HEK293 (cell line): ENCODE results near the gene OLA1.

Experiments
- CTCF ChIA-PET: fragments of 350-600 bp; formaldehyde crosslinking; extraction: SDS; loops from one replicate; lab custom pipeline; 2021; ENCODE audit warnings: antibody characterized with exemption; lab: Yijun Ruan, JAX
- POLR2A ChIA-PET: fragments of 300-600 bp; formaldehyde crosslinking; extraction: SDS; loops from one replicate; lab custom pipeline; 2020; ENCODE audit warnings: antibody characterized with exemption, inconsistent platforms; lab: Yijun Ruan, JAX
- H3K27ac ChIP-seq: fragments of 200-500 bp; sonication (Bioruptor generic); 2 replicates; pipeline ENCODE4 v1.5.1; 2014; ENCODE audit warnings: low read depth, low read length, control low read depth, inconsistent platforms; ENCODE audit errors: extremely low read depth
- H3K36me3 ChIP-seq, 2 experiments: fragments of 200-500 bp in 1 of 2; sonication (Bioruptor generic) in 1 of 2; 1 replicate in 1 of 2; 2 replicates in 1 of 2; pipeline ENCODE4 v1.5.1; 2014 to 2017; ENCODE audit warnings: inconsistent platforms in 2 of 2, low read length in 2 of 2; ENCODE audit not compliant: control insufficient read depth in 2 of 2, insufficient read depth in 1 of 2
- H3K4me1 ChIP-seq: fragments of 200-500 bp; sonication (Bioruptor generic); 2 replicates; pipeline ENCODE4 v1.5.1; 2014; ENCODE audit warnings: mild to moderate bottlenecking, low read length, inconsistent platforms; ENCODE audit not compliant: control insufficient read depth, insufficient read depth
- H3K4me3 ChIP-seq: 2 replicates; pipeline ENCODE4 v1.5.1; 2011; ENCODE audit warnings: low read depth, mild to moderate bottlenecking, control low read depth, low read length, moderate library complexity
- H3K9me3 ChIP-seq: fragments of 200-500 bp; sonication (Bioruptor generic); 2 replicates; pipeline ENCODE4 v1.5.1; 2014; ENCODE audit warnings: low read depth, low read length, inconsistent platforms; ENCODE audit not compliant: control insufficient read depth, insufficient read depth
- EGR2 ChIP-seq: fragments of 450-650 bp; formaldehyde crosslinking; IDR thresholded peaks from 2 replicates; pipeline ENCODE4 v1.5.1; 2016; ENCODE audit warnings: low read depth, missing biosample characterization, missing genetic modification characterization
- MYNN ChIP-seq: fragments of 450-650 bp; formaldehyde crosslinking; IDR thresholded peaks from 2 replicates; pipeline ENCODE4 v1.5.1; 2016; ENCODE audit warnings: missing biosample characterization, missing genetic modification characterization, borderline replicate concordance
- REPIN1 ChIP-seq: fragments of 450-650 bp; formaldehyde crosslinking; IDR thresholded peaks from 2 replicates; pipeline ENCODE4 v1.5.1; 2017; ENCODE audit warnings: missing biosample characterization, missing genetic modification characterization, low read depth
- TRIM28 ChIP-seq: IDR thresholded peaks from 2 replicates; pipeline ENCODE4 v1.6.1; 2011; ENCODE audit warnings: low read length, control low read depth, borderline replicate concordance
- ZBTB17 ChIP-seq: fragments of 450-650 bp; formaldehyde crosslinking; IDR thresholded peaks from 2 replicates; pipeline ENCODE4 v1.5.1; 2016; ENCODE audit warnings: missing biosample characterization, missing genetic modification characterization
- ZBTB7A ChIP-seq: fragments of 450-650 bp; formaldehyde crosslinking; IDR thresholded peaks from 2 replicates; pipeline ENCODE4 v1.5.1; 2016; ENCODE audit warnings: low read depth, missing biosample characterization, missing genetic modification characterization
- ZFHX2 ChIP-seq: fragments of 450-650 bp; formaldehyde crosslinking; conservative IDR thresholded peaks from 2 replicates; pipeline ENCODE4 v1.5.1; 2016; ENCODE audit warnings: missing biosample characterization, missing genetic modification characterization
- ZNF132 ChIP-seq: fragments of 450-650 bp; formaldehyde crosslinking; IDR thresholded peaks from 2 replicates; pipeline ENCODE4 v1.5.1; 2017; ENCODE audit warnings: missing biosample characterization, missing genetic modification characterization, borderline replicate concordance
- ZNF155 ChIP-seq: fragments of 450-650 bp; formaldehyde crosslinking; IDR thresholded peaks from 2 replicates; pipeline ENCODE4 v1.5.1; 2016; ENCODE audit warnings: missing biosample characterization, missing genetic modification characterization
- ZNF184 ChIP-seq: fragments of 450-650 bp; IDR thresholded peaks from 2 replicates; pipeline ENCODE4 v1.5.1; 2018; ENCODE audit warnings: missing biosample characterization, mild to moderate bottlenecking, missing genetic modification characterization
- ZNF280D ChIP-seq: fragments of 450-650 bp; formaldehyde crosslinking; IDR thresholded peaks from 2 replicates; pipeline ENCODE4 v1.5.1; 2016; ENCODE audit warnings: missing biosample characterization, missing genetic modification characterization
- ZNF311 ChIP-seq: fragments of 450-650 bp; formaldehyde crosslinking; IDR thresholded peaks from 2 replicates; pipeline ENCODE4 v1.5.1; 2017; ENCODE audit warnings: missing biosample characterization, missing genetic modification characterization, borderline replicate concordance
- ZNF350 ChIP-seq: fragments of 450-650 bp; formaldehyde crosslinking; IDR thresholded peaks from 2 replicates; pipeline ENCODE4 v1.5.0; 2017; ENCODE audit warnings: missing biosample characterization, mild to moderate bottlenecking, missing genetic modification characterization
- ZNF404 ChIP-seq: fragments of 450-650 bp; formaldehyde crosslinking; IDR thresholded peaks from 2 replicates; pipeline ENCODE4 v1.5.1; 2017; ENCODE audit warnings: missing biosample characterization, missing genetic modification characterization
- ZNF510 ChIP-seq: fragments of 450-650 bp; formaldehyde crosslinking; IDR thresholded peaks from 2 replicates; pipeline ENCODE4 v1.5.1; 2018; ENCODE audit warnings: mild to moderate bottlenecking, missing genetic modification characterization, missing biosample characterization; ENCODE audit not compliant: insufficient replicate concordance
- ZNF521 ChIP-seq: fragments of 450-650 bp; formaldehyde crosslinking; IDR thresholded peaks from 2 replicates; pipeline ENCODE4 v1.5.1; 2017; ENCODE audit warnings: missing biosample characterization, mild to moderate bottlenecking, missing genetic modification characterization
- ZNF530 ChIP-seq: fragments of 450-650 bp; formaldehyde crosslinking; IDR thresholded peaks from 2 replicates; pipeline ENCODE4 v1.5.1; 2016; ENCODE audit warnings: low read depth, missing biosample characterization, missing genetic modification characterization
- ZNF558 ChIP-seq: fragments of 450-650 bp; formaldehyde crosslinking; IDR thresholded peaks from 2 replicates; pipeline ENCODE4 v1.5.1; 2016; ENCODE audit warnings: missing biosample characterization, missing genetic modification characterization
- ZNF571 ChIP-seq: fragments of 450-650 bp; formaldehyde crosslinking; IDR thresholded peaks from 2 replicates; pipeline ENCODE4 v1.5.0; 2017; ENCODE audit warnings: missing biosample characterization, missing genetic modification characterization
- ZNF707 ChIP-seq: fragments of 450-650 bp; formaldehyde crosslinking; IDR thresholded peaks from 2 replicates; pipeline ENCODE4 v1.5.1; 2016; ENCODE audit warnings: missing biosample characterization, missing genetic modification characterization
- ZNF776 ChIP-seq: fragments of 450-650 bp; formaldehyde crosslinking; IDR thresholded peaks from 2 replicates; pipeline ENCODE4 v1.5.0; 2017; ENCODE audit warnings: missing biosample characterization, missing genetic modification characterization, borderline replicate concordance
- ZNF777 ChIP-seq: fragments of 450-650 bp; formaldehyde crosslinking; IDR thresholded peaks from 2 replicates; pipeline ENCODE4 v1.5.1; 2017; ENCODE audit warnings: missing biosample characterization, missing genetic modification characterization, borderline replicate concordance
- ZNF830 ChIP-seq: fragments of 450-650 bp; IDR thresholded peaks from 2 replicates; pipeline ENCODE4 v1.5.0; 2018; ENCODE audit warnings: missing biosample characterization, missing genetic modification characterization, low read depth, mild to moderate bottlenecking, moderate library complexity
- ZSCAN16 ChIP-seq: fragments of 450-650 bp; formaldehyde crosslinking; IDR thresholded peaks from 2 replicates; pipeline ENCODE4 v1.5.1; 2016; ENCODE audit warnings: missing biosample characterization, missing genetic modification characterization
- TF ChIP-seq, protein P1 (sequence below): fragments of 450-650 bp; formaldehyde crosslinking; IDR thresholded peaks from 2 replicates; pipeline ENCODE4 v1.5.1; 2017; ENCODE audit warnings: missing biosample characterization, missing genetic modification characterization
- TF ChIP-seq, protein P2 (sequence below): fragments of 450-650 bp; formaldehyde crosslinking; IDR thresholded peaks from 2 replicates; pipeline ENCODE4 v1.5.1; 2016; ENCODE audit warnings: missing biosample characterization, missing genetic modification characterization

Gene OLA1

DNA sequence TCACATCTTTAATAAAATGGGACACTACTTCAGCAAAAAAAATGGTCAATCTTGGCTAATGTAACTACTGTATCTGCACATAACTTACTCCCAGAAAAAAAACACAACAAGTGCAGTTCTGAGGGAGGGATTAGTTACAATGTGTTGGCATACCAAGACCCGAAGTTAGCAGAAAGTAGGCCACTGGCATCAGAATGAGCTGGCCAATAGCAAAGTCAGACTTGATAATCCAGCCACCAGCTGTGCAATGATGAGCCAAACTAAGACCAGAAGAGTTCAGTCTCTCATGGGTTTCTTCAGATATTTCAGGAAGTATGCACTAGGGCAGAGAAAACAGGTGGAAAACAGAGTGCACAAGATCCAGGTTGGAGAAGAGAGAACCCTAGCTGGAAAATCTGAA lies 65.3 kb downstream of the OLA1 start:
- CTCF ChIA-PET = interaction anchor here (0.7 kb wide), 2 partner anchors 18 to 158 kb away, joined by 3 to 4 read pairs; no protein-coding TSS in a partner anchor
- no peak overlapping the region for H3K27ac ChIP-seq
- POLR2A ChIA-PET = no interaction called here
- peaks cover 0 to 6% of the 10 kb centered on the region in 2 experiments; a peak in 1 of 3 replicates for H3K36me3 ChIP-seq
- H3K4me3 ChIP-seq = no peak overlapping the region
- TF ChIP-seq MYNN (tag by site-specific recombination) = no peak
- TF ChIP-seq ZBTB17 (tag by site-specific recombination) = no peak
- no peak for TF ChIP-seq ZSCAN16
- no peak for TF ChIP-seq ZNF776
- no peak for TF ChIP-seq ZBTB7A (tag by site-specific recombination)
- TF ChIP-seq ZNF280D (tag by site-specific recombination) = no peak
- TF ChIP-seq ZNF311 (tag by site-specific recombination) = no peak
- no peak for TF ChIP-seq ZNF350 (tag by site-specific recombination)
- TF ChIP-seq ZNF132 (tag by site-specific recombination) = no peak
- TF ChIP-seq ZNF571 (tag by site-specific recombination) = no peak
- no peak for TF ChIP-seq ZNF404 (tag by site-specific recombination)
- TF ChIP-seq ZNF521 (tag by site-specific recombination) = no peak
- TF ChIP-seq, protein P1, sequence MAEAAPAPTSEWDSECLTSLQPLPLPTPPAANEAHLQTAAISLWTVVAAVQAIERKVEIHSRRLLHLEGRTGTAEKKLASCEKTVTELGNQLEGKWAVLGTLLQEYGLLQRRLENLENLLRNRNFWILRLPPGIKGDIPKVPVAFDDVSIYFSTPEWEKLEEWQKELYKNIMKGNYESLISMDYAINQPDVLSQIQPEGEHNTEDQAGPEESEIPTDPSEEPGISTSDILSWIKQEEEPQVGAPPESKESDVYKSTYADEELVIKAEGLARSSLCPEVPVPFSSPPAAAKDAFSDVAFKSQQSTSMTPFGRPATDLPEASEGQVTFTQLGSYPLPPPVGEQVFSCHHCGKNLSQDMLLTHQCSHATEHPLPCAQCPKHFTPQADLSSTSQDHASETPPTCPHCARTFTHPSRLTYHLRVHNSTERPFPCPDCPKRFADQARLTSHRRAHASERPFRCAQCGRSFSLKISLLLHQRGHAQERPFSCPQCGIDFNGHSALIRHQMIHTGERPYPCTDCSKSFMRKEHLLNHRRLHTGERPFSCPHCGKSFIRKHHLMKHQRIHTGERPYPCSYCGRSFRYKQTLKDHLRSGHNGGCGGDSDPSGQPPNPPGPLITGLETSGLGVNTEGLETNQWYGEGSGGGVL (tag by site-specific recombination) = no peak
- TF ChIP-seq ZNF777 (tag by site-specific recombination) = no peak
- TF ChIP-seq, protein P2, sequence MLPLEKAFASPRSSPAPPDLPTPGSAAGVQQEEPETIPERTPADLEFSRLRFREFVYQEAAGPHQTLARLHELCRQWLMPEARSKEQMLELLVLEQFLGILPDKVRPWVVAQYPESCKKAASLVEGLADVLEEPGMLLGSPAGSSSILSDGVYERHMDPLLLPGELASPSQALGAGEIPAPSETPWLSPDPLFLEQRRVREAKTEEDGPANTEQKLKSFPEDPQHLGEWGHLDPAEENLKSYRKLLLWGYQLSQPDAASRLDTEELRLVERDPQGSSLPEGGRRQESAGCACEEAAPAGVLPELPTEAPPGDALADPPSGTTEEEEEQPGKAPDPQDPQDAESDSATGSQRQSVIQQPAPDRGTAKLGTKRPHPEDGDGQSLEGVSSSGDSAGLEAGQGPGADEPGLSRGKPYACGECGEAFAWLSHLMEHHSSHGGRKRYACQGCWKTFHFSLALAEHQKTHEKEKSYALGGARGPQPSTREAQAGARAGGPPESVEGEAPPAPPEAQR (tag by site-specific recombination) = no peak
- TF ChIP-seq ZNF530 = no peak
- no peak for TF ChIP-seq ZNF155 (tag by site-specific recombination)
- peaks cover 8% of the 10 kb centered on the region; the same call in 1 of the 2 replicates for H3K4me1 ChIP-seq
- H3K9me3 ChIP-seq = no peaks in the 10 kb centered on the region

DNA sequence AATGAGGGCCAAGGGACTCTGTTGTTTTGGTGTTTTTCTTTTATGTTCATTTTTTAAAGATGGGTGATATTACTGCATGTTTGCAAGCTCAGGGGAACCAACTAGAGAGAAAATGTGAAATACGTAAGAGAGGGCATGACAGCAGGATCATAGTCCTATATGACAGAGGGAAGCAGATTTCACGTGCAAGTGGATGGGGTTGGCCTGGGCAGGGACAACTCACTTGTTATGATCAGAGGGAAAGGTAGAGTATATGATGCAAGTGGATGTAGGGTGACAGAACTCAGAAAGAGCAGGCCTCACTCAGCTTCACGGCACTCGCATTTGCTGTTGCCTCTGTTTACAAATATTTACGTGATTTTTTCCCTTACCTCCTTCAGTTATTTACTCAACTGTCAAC lies 67.0 kb downstream of the OLA1 start:
- H3K4me1 ChIP-seq = peaks cover 15% of the 10 kb centered on the region
- no peak overlapping the region for H3K4me3 ChIP-seq
- H3K9me3 ChIP-seq = no peaks in the 10 kb centered on the region
- ChIA-PET CTCF (interaction anchor here (1.9 kb wide), 1 partner anchor 160 kb away, joined by 5 read pairs; no protein-coding TSS in a partner anchor), POLR2A (no interaction called here)
- H3K27ac ChIP-seq = peak overlapping the region; percentile 19; the same call in 1 of the 2 replicates
- no peaks in the 10 kb centered on the region for H3K36me3 ChIP-seq
- no peak for TF ChIP-seq REPIN1 (tag by site-specific recombination)
- TF ChIP-seq EGR2 (tag by site-specific recombination) = no peak
- TF ChIP-seq ZBTB17 (tag by site-specific recombination) = no peak
- no peak for TF ChIP-seq ZNF707
- TF ChIP-seq ZNF558 (tag by site-specific recombination) = no peak
- TF ChIP-seq ZNF510 (tag by site-specific recombination) = no peak
- no peak for TF ChIP-seq ZNF830 (tag by site-specific recombination)
- TF ChIP-seq ZFHX2 = no peak
- TF ChIP-seq ZNF184 = no peak
- TF ChIP-seq TRIM28 = no peak; the same call in 1 of the 2 replicates
